Epithelial cell of proximal tubule (primary cell): ENCODE measurements around the gene RNF121. TPM values are rescaled to one million over a fixed set of nuclear protein-coding genes. Genes with fewer than 3 reads are reported as not detected.

Source experiments
- DNase-seq: peaks from one replicate; pipeline ENCODE4 v3.0.0-alpha.2; 2011; ENCODE audit warnings: low read depth
- H3K4me3 ChIP-seq: 2 replicates; pipeline ENCODE4 v1.5.1; 2011; ENCODE audit warnings: low read depth, mild to moderate bottlenecking, low read length
- total RNA-seq: library from RNA; depleted of rRNA; stranded (reverse); fragments of >200 nt; gene quantifications from 2 replicates; pipeline ENCODE4 v1.2.3, GENCODE V29; 2015
- TF ChIP-seq, protein P1 (sequence below): conservative IDR thresholded peaks from 2 replicates; pipeline ENCODE4 v1.5.1; 2012; ENCODE audit warnings: low read depth, mild to moderate bottlenecking, low read length

RNF121 gene
- total RNA-seq, 1 donor from 2014 or later = 9.3 TPM

DNA sequence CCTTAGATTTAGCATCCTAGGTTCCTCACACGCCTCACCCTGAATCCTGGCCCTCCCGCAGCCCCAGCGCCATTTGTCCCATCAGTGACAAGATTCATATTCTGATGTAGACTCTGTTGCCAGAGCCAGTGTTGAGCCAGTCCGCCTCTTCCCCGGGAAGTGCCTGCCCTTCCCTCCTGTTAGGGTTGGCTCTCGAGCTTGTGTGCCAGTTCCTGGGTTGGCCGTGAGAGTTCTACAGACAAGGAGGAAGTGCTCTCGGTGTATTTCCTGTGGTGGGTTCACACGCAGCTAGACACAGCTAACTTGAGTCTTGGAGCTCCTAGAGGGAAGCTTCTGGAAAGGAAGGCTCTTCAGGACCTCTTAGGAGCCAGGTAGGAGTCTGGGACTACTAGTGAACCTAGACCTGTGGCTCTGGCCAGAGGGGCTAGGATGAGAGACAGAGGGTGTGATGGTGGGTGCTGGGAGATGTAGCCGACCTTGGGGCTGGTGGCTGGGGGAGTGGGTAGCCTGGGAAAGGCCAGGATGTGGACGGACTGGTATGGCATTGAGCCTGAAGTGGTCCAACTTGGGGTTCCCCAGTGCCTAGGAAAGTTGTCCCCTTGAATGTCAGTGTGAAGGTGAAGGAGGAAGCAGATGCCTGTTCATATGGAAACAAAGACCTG lies 69.9 kb downstream of the RNF121 start, which contains the start of gene IL18BP:
Gene IL18BP, plus strand, starts transcription at position 261 of the 662 bp plus-strand sequence. CDS start 1,076 bp downstream, outside the sequence.
- no peak within 1 kb of the TSS for H3K4me3 ChIP-seq
- TF ChIP-seq, protein P1, sequence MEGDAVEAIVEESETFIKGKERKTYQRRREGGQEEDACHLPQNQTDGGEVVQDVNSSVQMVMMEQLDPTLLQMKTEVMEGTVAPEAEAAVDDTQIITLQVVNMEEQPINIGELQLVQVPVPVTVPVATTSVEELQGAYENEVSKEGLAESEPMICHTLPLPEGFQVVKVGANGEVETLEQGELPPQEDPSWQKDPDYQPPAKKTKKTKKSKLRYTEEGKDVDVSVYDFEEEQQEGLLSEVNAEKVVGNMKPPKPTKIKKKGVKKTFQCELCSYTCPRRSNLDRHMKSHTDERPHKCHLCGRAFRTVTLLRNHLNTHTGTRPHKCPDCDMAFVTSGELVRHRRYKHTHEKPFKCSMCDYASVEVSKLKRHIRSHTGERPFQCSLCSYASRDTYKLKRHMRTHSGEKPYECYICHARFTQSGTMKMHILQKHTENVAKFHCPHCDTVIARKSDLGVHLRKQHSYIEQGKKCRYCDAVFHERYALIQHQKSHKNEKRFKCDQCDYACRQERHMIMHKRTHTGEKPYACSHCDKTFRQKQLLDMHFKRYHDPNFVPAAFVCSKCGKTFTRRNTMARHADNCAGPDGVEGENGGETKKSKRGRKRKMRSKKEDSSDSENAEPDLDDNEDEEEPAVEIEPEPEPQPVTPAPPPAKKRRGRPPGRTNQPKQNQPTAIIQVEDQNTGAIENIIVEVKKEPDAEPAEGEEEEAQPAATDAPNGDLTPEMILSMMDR = no peak
- DNase-seq = no peak

DNA sequence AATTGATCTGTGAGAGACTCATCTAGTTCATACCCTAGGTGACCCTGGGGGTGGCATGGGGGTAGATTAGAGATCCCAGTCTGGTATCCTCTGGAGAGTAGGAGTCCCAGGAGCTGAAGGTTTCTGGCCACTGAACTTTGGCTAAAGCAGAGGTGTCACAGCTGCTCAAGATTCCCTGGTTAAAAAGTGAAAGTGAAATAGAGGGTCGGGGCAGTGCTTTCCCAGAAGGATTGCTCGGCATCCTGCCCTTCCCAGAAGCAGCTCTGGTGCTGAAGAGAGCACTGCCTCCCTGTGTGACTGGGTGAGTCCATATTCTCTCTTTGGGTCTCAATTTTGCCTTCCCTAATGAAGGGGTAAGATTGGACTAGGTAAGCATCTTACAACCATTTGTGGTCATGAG lies 70.5 kb downstream of the RNF121 start:
- no peak for DNase-seq
- H3K4me3 ChIP-seq = no peak overlapping the region
- TF ChIP-seq, protein P1 = no peak

- no peak overlapping the region for H3K4me3 ChIP-seq
- DNase-seq = no peak
Observed at GRCh38 chr11:71999798-72000197, 71.0 kb downstream of the RNF121 start.

DNA sequence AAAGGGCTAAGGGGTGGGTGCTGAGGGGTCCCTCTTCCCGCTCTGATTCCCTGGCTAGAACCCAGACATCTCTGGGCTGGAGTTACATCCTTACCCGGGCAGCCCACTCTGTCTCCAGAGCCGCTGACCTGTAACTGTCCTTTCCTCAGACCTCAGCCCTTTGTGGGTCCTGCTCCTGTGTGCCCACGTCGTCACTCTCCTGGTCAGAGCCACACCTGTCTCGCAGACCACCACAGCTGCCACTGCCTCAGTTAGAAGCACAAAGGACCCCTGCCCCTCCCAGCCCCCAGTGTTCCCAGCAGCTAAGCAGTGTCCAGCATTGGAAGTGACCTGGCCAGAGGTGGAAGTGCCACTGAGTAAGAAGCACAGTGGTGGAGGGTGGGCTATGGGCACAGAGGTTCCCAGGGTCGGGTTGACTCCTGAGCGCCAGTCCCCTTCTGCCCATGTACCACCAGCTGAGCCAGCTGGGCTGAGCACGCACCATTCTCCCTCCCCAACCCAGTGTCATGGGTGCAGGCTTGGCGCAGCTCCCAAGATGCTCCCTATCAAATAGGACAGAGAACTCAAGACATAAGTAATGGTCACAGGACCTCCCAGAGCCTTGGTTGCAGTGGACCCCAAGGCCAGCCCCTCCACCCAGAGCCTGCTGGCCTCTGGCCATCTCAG lies 71.5 kb downstream of the RNF121 start:
- no peak overlapping the region for H3K4me3 ChIP-seq
- no peak for DNase-seq
- TF ChIP-seq, protein P1 = no peak

More at GRCh38 chr11:71999798-72000197, 71.0 kb downstream of the RNF121 start:
- TF ChIP-seq, protein P1 = no peak

- H3K4me3 ChIP-seq = no peak overlapping the region
- TF ChIP-seq, protein P1 = no peak
- no peak for DNase-seq
Observed at GRCh38 chr11:72001285-72001684, 72.4 kb downstream of the RNF121 start.

DNA sequence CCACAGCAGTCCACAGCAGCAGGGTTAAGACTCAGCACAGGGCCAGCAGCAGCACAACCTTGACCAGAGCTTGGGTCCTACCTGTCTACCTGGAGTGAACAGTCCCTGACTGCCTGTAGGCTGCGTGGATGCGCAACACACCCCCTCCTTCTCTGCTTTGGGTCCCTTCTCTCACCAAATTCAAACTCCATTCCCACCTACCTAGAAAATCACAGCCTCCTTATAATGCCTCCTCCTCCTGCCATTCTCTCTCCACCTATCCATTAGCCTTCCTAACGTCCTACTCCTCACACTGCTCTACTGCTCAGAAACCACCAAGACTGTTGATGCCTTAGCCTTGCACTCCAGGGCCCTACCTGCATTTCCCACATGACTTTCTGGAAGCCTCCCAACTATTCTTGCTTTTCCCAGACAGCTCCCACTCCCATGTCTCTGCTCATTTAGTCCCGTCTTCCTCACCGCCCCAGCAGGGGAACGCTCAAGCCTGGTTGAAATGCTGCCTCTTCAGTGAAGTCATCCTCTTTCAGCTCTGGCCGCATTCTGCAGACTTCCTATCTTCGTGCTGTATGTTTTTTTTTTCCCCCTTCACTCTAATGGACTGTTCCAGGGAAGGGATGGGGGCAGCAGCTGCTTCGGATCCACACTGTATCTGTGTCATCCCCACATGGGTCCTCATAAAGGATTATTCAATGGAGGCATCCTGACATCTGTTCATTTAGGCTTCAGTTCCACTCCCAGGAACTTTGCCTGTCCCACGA lies 73.2 kb downstream of the RNF121 start:
- no peak for DNase-seq
- H3K4me3 ChIP-seq = no peak overlapping the region
- TF ChIP-seq, protein P1 = no peak
